HepG2 (cell line): Measurements from ENCODE around the gene CCN2. TPM values are rescaled to one million over a fixed set of nuclear protein-coding genes. Genes with fewer than 3 reads are reported as not detected.

ENCODE experiments used
- AGO1 ChIP-seq: fragments of 200-400 bp; formaldehyde crosslinking; IDR thresholded peaks from 2 replicates; pipeline ENCODE4 v1.6.1; 2017; ENCODE audit warnings: mild to moderate bottlenecking, low read depth, low read length, moderate library complexity; ENCODE audit not compliant: poor library complexity, severe bottlenecking
- CENPT ChIP-seq: sonication (generic); formaldehyde crosslinking; IDR thresholded peaks from 2 replicates; pipeline ENCODE4 v1.8.0; 2022; ENCODE audit warnings: low read depth, mild to moderate bottlenecking, moderate library complexity, missing genetic modification reagents
- ELF4 ChIP-seq: sonication (generic); formaldehyde crosslinking; IDR thresholded peaks from 2 replicates; pipeline ENCODE4 v1.5.0; 2020; ENCODE audit warnings: missing genetic modification reagents, mild to moderate bottlenecking, moderate library complexity, borderline replicate concordance
- FOSL1 ChIP-seq: sonication (generic); formaldehyde crosslinking; IDR thresholded peaks from 2 replicates; pipeline ENCODE4 v1.9.0; 2021; ENCODE audit warnings: missing genetic modification reagents, borderline replicate concordance
- GFI1 ChIP-seq: sonication (generic); formaldehyde crosslinking; IDR thresholded peaks from 2 replicates; pipeline ENCODE4 v1.5.0; 2020; ENCODE audit warnings: missing genetic modification reagents, mild to moderate bottlenecking, borderline replicate concordance
- HIC2 ChIP-seq: sonication (generic); formaldehyde crosslinking; IDR thresholded peaks from 2 replicates; pipeline ENCODE4 v1.9.0; 2022; ENCODE audit warnings: low read depth, missing genetic modification reagents
- HNF4G ChIP-seq, 2 experiments: sonication (generic) in 1 of 2; formaldehyde crosslinking in 1 of 2; IDR thresholded peaks; 2 replicates each; pipeline versions ENCODE4 v1.4.0 to v1.6.1; 2011 to 2020; ENCODE audit warnings: borderline replicate concordance in 2 of 2, low read depth in 2 of 2, mild to moderate bottlenecking in 2 of 2, low read length in 1 of 2, missing genetic modification reagents in 1 of 2, moderate library complexity in 1 of 2
- HNRNPH1 ChIP-seq: fragments of 200-400 bp; formaldehyde crosslinking; optimal IDR thresholded peaks from 2 replicates; pipeline ENCODE3; 2017; ENCODE audit warnings: mild to moderate bottlenecking, low read depth, low read length
- HOXA9 ChIP-seq: sonication (generic); formaldehyde crosslinking; IDR thresholded peaks from 2 replicates; pipeline ENCODE4 v1.8.1; 2022; ENCODE audit warnings: missing genetic modification reagents, mild to moderate bottlenecking, moderate library complexity, borderline replicate concordance
- ISL2 ChIP-seq: sonication (generic); formaldehyde crosslinking; IDR thresholded peaks from 2 replicates; pipeline ENCODE4 v1.5.0; 2020; ENCODE audit warnings: missing genetic modification reagents
- KAT8 ChIP-seq: IDR thresholded peaks from 2 replicates; pipeline ENCODE4 v1.6.1; 2016; ENCODE audit warnings: missing genetic modification reagents, missing compliant biosample characterization
- KDM3A ChIP-seq: IDR thresholded peaks from 2 replicates; pipeline ENCODE4 v1.6.1; 2018; ENCODE audit warnings: low read depth, missing compliant biosample characterization
- KDM6A ChIP-seq: IDR thresholded peaks from 2 replicates; pipeline ENCODE4 v1.6.1; 2016; ENCODE audit warnings: low read depth
- MATR3 ChIP-seq: sonication (generic); formaldehyde crosslinking; IDR thresholded peaks from 2 replicates; pipeline ENCODE4 v1.4.0; 2020; ENCODE audit warnings: missing genetic modification reagents
- PCBP1 ChIP-seq: fragments of 200-400 bp; formaldehyde crosslinking; IDR thresholded peaks from 2 replicates; pipeline ENCODE4 v1.6.1; 2017; ENCODE audit warnings: mild to moderate bottlenecking, low read depth, low read length, borderline replicate concordance
- SOX6 ChIP-seq, 2 experiments: fragments of 450-650 bp in 1 of 2; sonication (generic) in 1 of 2; formaldehyde crosslinking in 1 of 2; IDR thresholded peaks; 2 replicates each; pipeline versions ENCODE4 v1.4.0 to v1.6.1; 2017 to 2020; ENCODE audit warnings: antibody characterized with exemption in 1 of 2, mild to moderate bottlenecking in 1 of 2, missing genetic modification reagents in 1 of 2
- ZFAT ChIP-seq: sonication (generic); formaldehyde crosslinking; conservative IDR thresholded peaks from 2 replicates; pipeline ENCODE4 v1.8.1; 2023; ENCODE audit warnings: missing genetic modification reagents, inconsistent platforms
- ZFP62 ChIP-seq: sonication (generic); formaldehyde crosslinking; IDR thresholded peaks from 2 replicates; pipeline ENCODE4 v1.4.0; 2020; ENCODE audit warnings: missing genetic modification reagents
- ZNF101 ChIP-seq: sonication (generic); formaldehyde crosslinking; IDR thresholded peaks from 2 replicates; pipeline ENCODE4 v1.4.0; 2020; ENCODE audit warnings: mild to moderate bottlenecking, low read depth, missing genetic modification reagents, borderline replicate concordance
- ZNF510 ChIP-seq: sonication (generic); formaldehyde crosslinking; IDR thresholded peaks from 2 replicates; pipeline ENCODE4 v1.4.0; 2020; ENCODE audit warnings: low read depth, mild to moderate bottlenecking, missing genetic modification reagents
- ZNF567 ChIP-seq: sonication (generic); formaldehyde crosslinking; IDR thresholded peaks from 2 replicates; pipeline ENCODE4 v1.8.1; 2023; ENCODE audit warnings: mild to moderate bottlenecking, missing genetic modification reagents, borderline replicate concordance
- ZNF569 ChIP-seq: sonication (generic); formaldehyde crosslinking; IDR thresholded peaks from 2 replicates; pipeline ENCODE4 v1.5.0; 2020; ENCODE audit warnings: mild to moderate bottlenecking, missing genetic modification reagents, moderate library complexity, borderline replicate concordance
- ZNF619 ChIP-seq: sonication (generic); formaldehyde crosslinking; IDR thresholded peaks from 2 replicates; pipeline ENCODE4 v1.4.0; 2020; ENCODE audit warnings: mild to moderate bottlenecking, missing genetic modification reagents
- ZNF773 ChIP-seq: sonication (generic); formaldehyde crosslinking; IDR thresholded peaks from 2 replicates; pipeline ENCODE4 v1.4.0; 2020; ENCODE audit warnings: missing genetic modification reagents, borderline replicate concordance
- ZNF839 ChIP-seq: sonication (generic); formaldehyde crosslinking; IDR thresholded peaks from 2 replicates; pipeline ENCODE4 v1.4.0; 2020; ENCODE audit warnings: missing genetic modification reagents, mild to moderate bottlenecking, borderline replicate concordance
- ZSCAN21 ChIP-seq: sonication (generic); formaldehyde crosslinking; IDR thresholded peaks from 2 replicates; pipeline ENCODE4 v1.8.0; 2022; ENCODE audit warnings: mild to moderate bottlenecking, missing genetic modification reagents, moderate library complexity, borderline replicate concordance
- polyA plus RNA-seq, 8 experiments: library from polyadenylated mRNA; depleted of rRNA in 3 of 8; stranded (reverse) in 7 of 8; unstranded in 1 of 8; fragments of >200 nt; fragmentation: Illumina TruSeq in 4 of 8; extraction: Trizol in 4 of 8; gene quantifications; 2 replicates each; pipeline versions ENCODE4 v1.2.1 to v1.2.3, GENCODE V29; 2011 to 2016; ENCODE audit warnings: low read depth in 4 of 8, missing spikeins in 1 of 8, mixed read lengths in 1 of 8; ENCODE audit not compliant: insufficient read depth in 1 of 8
- total RNA-seq, 5 experiments: library from RNA; depleted of rRNA; stranded (reverse); fragments of >200 nt; fragmentation: Illumina TruSeq; extraction: Trizol; gene quantifications; 2 replicates each; pipeline ENCODE4 v1.2.3, GENCODE V29; 2016; ENCODE audit warnings: low read depth in 1 of 5

CCN2 gene
- total and polyA plus RNA-seq, 2 of the 13 experiments (the other 11 are each of a cell fraction or from before 2014, with no cell fraction given), result 34.7 to 316 TPM

- TF ChIP-seq HIC2, result no peak
- TF ChIP-seq ZNF510 (CRISPR knock-in tag), result no peak; the same call in 1 of the 2 replicates
- no peak for TF ChIP-seq HNF4G (IDR thresholded peaks at IDR 0.05; ENCODE audit: borderline replicate concordance, low read depth, low read length)
- peak; percentile 78 for TF ChIP-seq HNF4G (CRISPR knock-in tag; IDR thresholded peaks at IDR 0.05; ENCODE audit: borderline replicate concordance, low read depth)
- peak; percentile 63; the same call in 1 of the 2 replicates for TF ChIP-seq CENPT (CRISPR knock-in tag)
- TF ChIP-seq KDM3A (CRISPR knock-in tag), result peak; percentile 60; the same call in 1 of the 2 replicates
- TF ChIP-seq HOXA9, result peak; percentile 90
- no peak for TF ChIP-seq GFI1 (CRISPR knock-in tag)
- TF ChIP-seq KDM6A, result no peak
- TF ChIP-seq ZNF773, result peak; percentile 80; the same call in 1 of the 2 replicates
- peak; percentile 94 for TF ChIP-seq AGO1
- TF ChIP-seq ZSCAN21 (CRISPR knock-in tag), result no peak
- TF ChIP-seq ZNF101 (CRISPR knock-in tag), result no peak
- 0 out of 2 replicates have a peak, but pooled peaks have one; percentile 77 for TF ChIP-seq PCBP1
- TF ChIP-seq FOSL1 (CRISPR knock-in tag), result 0 out of 2 replicates have a peak, but pooled peaks have one; percentile 36
- peak; percentile 48 for TF ChIP-seq HNRNPH1
- TF ChIP-seq ISL2, result no peak; the same call in none of the 2 replicates
- TF ChIP-seq MATR3 (CRISPR knock-in tag), result no peak
- no peak for TF ChIP-seq KAT8
- TF ChIP-seq ZFP62 (CRISPR knock-in tag), result peak; percentile 88; the same call in 1 of the 2 replicates
- no peak for TF ChIP-seq SOX6 (IDR thresholded peaks at IDR 0.05)
- TF ChIP-seq SOX6 (CRISPR knock-in tag; IDR thresholded peaks at IDR 0.05), result peak; percentile 54
- peak; percentile 85; the same call in 1 of the 2 replicates for TF ChIP-seq ZNF619 (CRISPR knock-in tag)
- no peak for TF ChIP-seq ZNF569 (CRISPR knock-in tag)
- TF ChIP-seq ELF4 (CRISPR knock-in tag), result no peak
- TF ChIP-seq ZFAT (CRISPR knock-in tag), result no peak; the same call in 1 of the 2 replicates
- TF ChIP-seq ZNF839, result peak; percentile 92; the same call in 1 of the 2 replicates
- TF ChIP-seq ZNF567 (CRISPR knock-in tag), result peak; percentile 71; the same call in 1 of the 2 replicates
Observed at GRCh38 chr6:131949909-131950766, 1.0 kb downstream of the CCN2 start (continued).
